ENCODE results near the gene TOPAZ1.

GRCh38 chr3:44248152-44248551 lies 6.5 kb downstream of the TOPAZ1 start:
- TF ChIP-seq POLR2A (IDR thresholded peaks at IDR 0.05) (no peak), POLR2AphosphoS5 (IDR thresholded peaks at IDR 0.05) (no peak), EP300 (IDR thresholded peaks at IDR 0.05) (no peak)
- TF ChIP-seq, protein P1, sequence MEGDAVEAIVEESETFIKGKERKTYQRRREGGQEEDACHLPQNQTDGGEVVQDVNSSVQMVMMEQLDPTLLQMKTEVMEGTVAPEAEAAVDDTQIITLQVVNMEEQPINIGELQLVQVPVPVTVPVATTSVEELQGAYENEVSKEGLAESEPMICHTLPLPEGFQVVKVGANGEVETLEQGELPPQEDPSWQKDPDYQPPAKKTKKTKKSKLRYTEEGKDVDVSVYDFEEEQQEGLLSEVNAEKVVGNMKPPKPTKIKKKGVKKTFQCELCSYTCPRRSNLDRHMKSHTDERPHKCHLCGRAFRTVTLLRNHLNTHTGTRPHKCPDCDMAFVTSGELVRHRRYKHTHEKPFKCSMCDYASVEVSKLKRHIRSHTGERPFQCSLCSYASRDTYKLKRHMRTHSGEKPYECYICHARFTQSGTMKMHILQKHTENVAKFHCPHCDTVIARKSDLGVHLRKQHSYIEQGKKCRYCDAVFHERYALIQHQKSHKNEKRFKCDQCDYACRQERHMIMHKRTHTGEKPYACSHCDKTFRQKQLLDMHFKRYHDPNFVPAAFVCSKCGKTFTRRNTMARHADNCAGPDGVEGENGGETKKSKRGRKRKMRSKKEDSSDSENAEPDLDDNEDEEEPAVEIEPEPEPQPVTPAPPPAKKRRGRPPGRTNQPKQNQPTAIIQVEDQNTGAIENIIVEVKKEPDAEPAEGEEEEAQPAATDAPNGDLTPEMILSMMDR (IDR thresholded peaks at IDR 0.05): no peak
